Activated gamma-delta T cell (primary cell): ENCODE measurements around the gene ASB15.

Experiments used
- DNase-seq: peaks from one replicate; lab custom pipeline; 2025; lab: John Stamatoyannopoulos, UW

ASB15 gene

GRCh38 chr7:123635551-123636359 is 34.1 kb downstream of the ASB15 start:
- DNase-seq: no peak

GRCh38 chr7:123637203-123637602 is 35.6 kb downstream of the ASB15 start:
- DNase-seq: no peak

- DNase-seq: no peak
These were observed 36.3 kb downstream of the ASB15 start for GRCh38 chr7:123637878-123638277.

GRCh38 chr7:123639631-123640030 is 38.0 kb downstream of the ASB15 start:
- DNase-seq: no peak

GRCh38 chr7:123640583-123640982 is 39.0 kb downstream of the ASB15 start:
- no peak for DNase-seq

- DNase-seq: no peak
These were observed 40.3 kb downstream of the ASB15 start for GRCh38 chr7:123641901-123642300.

GRCh38 chr7:123643495-123644441 is 42.1 kb downstream of the ASB15 start:
- DNase-seq: no peak

GRCh38 chr7:123645516-123645915 is 43.9 kb downstream of the ASB15 start:
- DNase-seq: no peak

- DNase-seq: no peak
These were observed 45.6 kb downstream of the ASB15 start for GRCh38 chr7:123647106-123647730.

- DNase-seq: no peak
These were observed 48.3 kb downstream of the ASB15 start for GRCh38 chr7:123649964-123650363.

GRCh38 chr7:123650595-123650994 is 49.0 kb downstream of the ASB15 start:
- no peak for DNase-seq

GRCh38 chr7:123652406-123652805 is 50.8 kb downstream of the ASB15 start:
- DNase-seq: no peak

- DNase-seq: no peak
These were observed 51.5 kb downstream of the ASB15 start for GRCh38 chr7:123653162-123653561.

GRCh38 chr7:123655614-123656013 is 54.0 kb downstream of the ASB15 start, which contains the start of gene LMOD2:
TSS of gene LMOD2 (plus strand) at chr7:123655866. CDS start at chr7:123655964, 98 bp downstream.
- no peak for DNase-seq

- no peak for DNase-seq
These were observed 55.1 kb downstream of the ASB15 start for GRCh38 chr7:123656544-123657303.

GRCh38 chr7:123657304-123657685 is 55.7 kb downstream of the ASB15 start:
- DNase-seq: no peak

GRCh38 chr7:123658023-123658422 is 56.4 kb downstream of the ASB15 start:
- DNase-seq: no peak

GRCh38 chr7:123660514-123661354 is 59.1 kb downstream of the ASB15 start:
- DNase-seq: no peak

GRCh38 chr7:123661765-123662164 is 60.1 kb downstream of the ASB15 start:
- DNase-seq: no peak

GRCh38 chr7:123662293-123662692 is 60.7 kb downstream of the ASB15 start:
- DNase-seq: no peak

- DNase-seq: no peak
These were observed 61.1 kb downstream of the ASB15 start for GRCh38 chr7:123662755-123663154.
